ENCODE measurements around the gene MRTFA.

DNA sequence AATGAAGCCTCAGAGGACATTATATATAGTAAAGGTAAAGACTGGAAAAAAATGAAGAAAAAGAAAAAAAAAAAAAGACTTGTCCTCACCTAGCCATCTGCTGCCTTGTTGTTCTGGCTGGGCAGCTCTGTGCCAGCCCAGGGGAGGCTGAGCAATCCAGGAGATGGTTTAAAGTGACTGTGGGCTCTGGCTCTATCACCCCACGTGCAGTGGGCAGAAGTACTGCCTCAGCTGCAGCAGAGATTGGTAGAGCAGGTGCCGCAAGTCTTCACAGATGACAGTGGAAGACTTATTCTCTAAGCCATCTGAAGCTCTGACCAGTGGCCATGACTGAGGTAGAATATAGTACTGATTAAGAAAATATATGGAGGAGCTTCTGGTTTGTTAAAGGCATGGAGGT lies 203.9 kb downstream of the MRTFA start:
- TF ChIP-seq POLR2A (IDR thresholded peaks at IDR 0.05), result no peak
- TF ChIP-seq, protein P1, sequence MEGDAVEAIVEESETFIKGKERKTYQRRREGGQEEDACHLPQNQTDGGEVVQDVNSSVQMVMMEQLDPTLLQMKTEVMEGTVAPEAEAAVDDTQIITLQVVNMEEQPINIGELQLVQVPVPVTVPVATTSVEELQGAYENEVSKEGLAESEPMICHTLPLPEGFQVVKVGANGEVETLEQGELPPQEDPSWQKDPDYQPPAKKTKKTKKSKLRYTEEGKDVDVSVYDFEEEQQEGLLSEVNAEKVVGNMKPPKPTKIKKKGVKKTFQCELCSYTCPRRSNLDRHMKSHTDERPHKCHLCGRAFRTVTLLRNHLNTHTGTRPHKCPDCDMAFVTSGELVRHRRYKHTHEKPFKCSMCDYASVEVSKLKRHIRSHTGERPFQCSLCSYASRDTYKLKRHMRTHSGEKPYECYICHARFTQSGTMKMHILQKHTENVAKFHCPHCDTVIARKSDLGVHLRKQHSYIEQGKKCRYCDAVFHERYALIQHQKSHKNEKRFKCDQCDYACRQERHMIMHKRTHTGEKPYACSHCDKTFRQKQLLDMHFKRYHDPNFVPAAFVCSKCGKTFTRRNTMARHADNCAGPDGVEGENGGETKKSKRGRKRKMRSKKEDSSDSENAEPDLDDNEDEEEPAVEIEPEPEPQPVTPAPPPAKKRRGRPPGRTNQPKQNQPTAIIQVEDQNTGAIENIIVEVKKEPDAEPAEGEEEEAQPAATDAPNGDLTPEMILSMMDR (IDR thresholded peaks at IDR 0.05), result no peak
